CD4-positive, alpha-beta T cell treated with Interleukin-4 for 4 hours (primary cell): ENCODE results near the gene UBE2Q1.

Experiments used
- DNase-seq: peaks from one replicate; pipeline ENCODE4 v3.0.0-alpha.2; 2020

Gene UBE2Q1

DNA sequence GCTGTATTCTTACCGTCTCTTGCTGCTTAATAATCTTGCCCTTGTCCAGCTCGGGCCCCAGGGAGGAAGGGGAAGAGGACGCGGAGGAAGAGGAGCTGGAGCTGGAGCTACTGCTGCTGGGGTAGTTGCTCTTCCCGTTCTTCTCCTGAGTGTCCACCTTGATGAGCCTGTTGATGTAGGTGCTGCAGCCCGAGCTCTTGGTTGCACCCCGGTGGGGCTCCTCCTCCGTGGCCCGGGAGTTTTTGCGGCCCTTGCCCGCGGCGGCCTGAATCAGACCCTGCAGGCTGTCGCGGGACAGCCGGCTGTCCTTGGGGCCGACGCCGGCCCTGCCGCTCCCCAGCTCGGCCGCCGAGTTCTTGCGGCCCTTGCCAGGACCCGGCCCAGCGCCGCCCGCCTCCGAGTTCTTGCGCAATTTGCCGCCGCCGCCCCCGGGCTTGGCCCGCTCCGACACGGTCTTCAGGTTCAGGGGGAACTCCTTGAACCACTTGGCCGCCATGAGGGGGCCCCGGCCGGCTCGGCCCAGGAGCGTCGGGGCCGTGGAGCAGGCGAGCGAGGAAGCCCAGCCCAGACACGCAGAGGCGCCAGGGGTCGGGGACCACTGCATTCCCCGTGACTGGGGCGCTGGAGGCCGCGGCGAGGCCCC lies 56.9 kb downstream of the UBE2Q1 start:
- no peak for DNase-seq

- DNase-seq: no peak
Measured at GRCh38 chr1:154500533-154500932, 57.9 kb downstream of the UBE2Q1 start.

DNA sequence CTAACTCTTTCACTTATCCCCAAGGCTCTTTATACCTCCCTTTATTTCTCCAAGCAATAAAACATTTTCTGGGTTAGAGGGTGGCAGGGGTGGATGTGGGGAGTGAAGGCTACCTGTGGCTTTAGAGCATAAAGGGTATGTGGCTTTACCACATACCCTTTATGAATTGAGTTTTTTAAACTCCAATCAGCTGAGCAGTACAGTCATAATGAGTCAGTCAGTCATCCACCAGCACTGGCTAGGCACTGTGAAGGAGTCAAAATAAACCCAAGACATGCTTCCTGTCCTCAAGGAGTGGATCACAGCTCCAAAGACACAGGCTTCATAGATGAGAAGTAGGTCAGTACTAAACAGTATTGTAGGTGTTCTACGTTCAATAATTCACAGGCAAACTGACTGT lies 59.0 kb downstream of the UBE2Q1 start:
- DNase-seq: no peak
